OCI-LY1 (cell line): ENCODE data around the gene NOTCH1.

Experiments used
- H2AFZ ChIP-seq: fragments of 200-600 bp; sonication (generic), shearing (Covaris generic); 2 replicates; pipeline ENCODE4 v1.6.0; 2014; ENCODE audit warnings: antibody characterized with exemption, mild to moderate bottlenecking, low read length
- H3F3A ChIP-seq: fragments of 200-600 bp; sonication (generic), shearing (Covaris generic); 2 replicates; pipeline ENCODE4 v1.6.0; 2014; ENCODE audit warnings: mild to moderate bottlenecking, antibody characterized with exemption, low read length, moderate library complexity; ENCODE audit not compliant: insufficient read depth
- H3K27ac ChIP-seq: fragments of 200-600 bp; sonication (generic); 2 replicates; pipeline ENCODE4 v1.5.1; 2014; ENCODE audit warnings: low read length, mixed run types, mild to moderate bottlenecking, low read depth; ENCODE audit not compliant: poor library complexity, severe bottlenecking
- H3K27me3 ChIP-seq: fragments of 200-600 bp; sonication (generic); 2 replicates; pipeline ENCODE4 v1.6.0; 2014; ENCODE audit warnings: antibody characterized with exemption, mild to moderate bottlenecking, low read length, moderate library complexity; ENCODE audit not compliant: insufficient read depth
- H3K36me3 ChIP-seq: fragments of 200-600 bp; sonication (generic); 2 replicates; pipeline ENCODE4 v1.6.1; 2014; ENCODE audit warnings: mild to moderate bottlenecking, antibody characterized with exemption, low read length, moderate library complexity, mixed read lengths; ENCODE audit not compliant: insufficient read depth
- H3K4me1 ChIP-seq: fragments of 200-600 bp; sonication (generic); 2 replicates; pipeline ENCODE4 v1.5.1; 2014; ENCODE audit warnings: mild to moderate bottlenecking, low read length, moderate library complexity; ENCODE audit not compliant: insufficient read depth, severe bottlenecking
- H3K4me2 ChIP-seq: fragments of 200-600 bp; sonication (generic), shearing (Covaris generic); 2 replicates; pipeline ENCODE4 v1.6.1; 2014; ENCODE audit warnings: low read length
- H3K4me3 ChIP-seq: fragments of 200-600 bp; sonication (generic); 2 replicates; pipeline ENCODE4 v1.5.1; 2014; ENCODE audit warnings: low read length, low read depth, mild to moderate bottlenecking, mixed read lengths; ENCODE audit not compliant: poor library complexity, severe bottlenecking
- H3K79me2 ChIP-seq: fragments of 200-600 bp; shearing (Covaris generic); 2 replicates; pipeline ENCODE4 v1.6.1; 2016; ENCODE audit warnings: mixed run types, low read length, mixed read lengths; ENCODE audit not compliant: insufficient read depth
- H3K9ac ChIP-seq: fragments of 200-600 bp; sonication (generic), shearing (Covaris generic); 2 replicates; pipeline ENCODE4 v1.6.1; 2014; ENCODE audit warnings: mild to moderate bottlenecking, low read length, mixed read lengths
- H3K9me2 ChIP-seq: fragments of 200-600 bp; sonication (generic), shearing (Covaris generic); 2 replicates; pipeline ENCODE4 v1.6.1; 2014; ENCODE audit warnings: low read depth, mild to moderate bottlenecking, low read length, mixed read lengths
- H3K9me3 ChIP-seq: fragments of 200-600 bp; shearing (Covaris generic); 2 replicates; pipeline ENCODE4 v1.6.1; 2014; ENCODE audit warnings: low read length, mixed read lengths
- H4K20me1 ChIP-seq: fragments of 200-600 bp; sonication (generic), shearing (Covaris generic); 2 replicates; pipeline ENCODE4 v1.6.0; 2016; ENCODE audit warnings: mild to moderate bottlenecking, low read length; ENCODE audit not compliant: insufficient read depth
- CTCF ChIP-seq: fragments of 200-600 bp; sonication (generic), shearing (Covaris generic); IDR thresholded peaks from 2 replicates; pipeline ENCODE4 v1.5.1; 2017; ENCODE audit warnings: mild to moderate bottlenecking, antibody characterized with exemption, low read length, moderate library complexity, mixed read lengths
- EZH2 ChIP-seq: fragments of 200-600 bp; sonication (generic), shearing (Covaris generic); IDR thresholded peaks from 2 replicates; pipeline ENCODE4 v1.8.0; 2017; ENCODE audit warnings: borderline replicate concordance, mixed run types, mild to moderate bottlenecking, antibody characterized with exemption, low read length, moderate library complexity, mixed read lengths

Gene NOTCH1

GRCh38 chr9:136529516-136530460 is 16.1 kb downstream of the NOTCH1 start:
- Histone ChIP-seq H3K9me3 (no peaks in the 10 kb centered on the region), H3K4me3 (no peak overlapping the region), H3K4me2 (no peak overlapping the region), H3K9me2 (no peaks in the 10 kb centered on the region), H3K9ac (no peak overlapping the region), H4K20me1 (no peaks in the 10 kb centered on the region), H3F3A (no peaks in the 10 kb centered on the region), H2AFZ (no peak overlapping the region), H3K36me3 (no peaks in the 10 kb centered on the region), H3K27me3 (no peaks in the 10 kb centered on the region; the same call in 1 of the 2 replicates), H3K27ac (no peak overlapping the region), H3K4me1 (no peaks in the 10 kb centered on the region), H3K79me2 (no peaks in the 10 kb centered on the region)
- no peak; the same call in 1 of the 2 replicates for TF ChIP-seq CTCF
- TF ChIP-seq EZH2: no peak

GRCh38 chr9:136528716-136529341 is 17.0 kb downstream of the NOTCH1 start:
- H3K79me2 ChIP-seq: no peaks in the 10 kb centered on the region
- H3K4me1 ChIP-seq: no peaks in the 10 kb centered on the region
- H2AFZ ChIP-seq: no peak overlapping the region
- no peak for TF ChIP-seq EZH2
- no peak for TF ChIP-seq CTCF
- H3F3A ChIP-seq: no peaks in the 10 kb centered on the region
- H3K9me2 ChIP-seq: no peaks in the 10 kb centered on the region
- no peaks in the 10 kb centered on the region; the same call in 1 of the 2 replicates for H3K27me3 ChIP-seq
- no peak overlapping the region for H3K4me2 ChIP-seq
- H3K9ac ChIP-seq: no peak overlapping the region
- no peaks in the 10 kb centered on the region for H3K9me3 ChIP-seq
- no peak overlapping the region for H3K27ac ChIP-seq
- H3K36me3 ChIP-seq: no peaks in the 10 kb centered on the region
- H3K4me3 ChIP-seq: no peak overlapping the region
- H4K20me1 ChIP-seq: no peaks in the 10 kb centered on the region

GRCh38 chr9:136527721-136528710 is 17.8 kb downstream of the NOTCH1 start:
- no peak overlapping the region for H3K27ac ChIP-seq
- H3K4me1 ChIP-seq: no peaks in the 10 kb centered on the region
- no peaks in the 10 kb centered on the region for H4K20me1 ChIP-seq
- TF ChIP-seq EZH2 (no peak), CTCF (no peak)
- no peaks in the 10 kb centered on the region for H3K9me3 ChIP-seq
- no peaks in the 10 kb centered on the region for H3K79me2 ChIP-seq
- no peaks in the 10 kb centered on the region for H3K9me2 ChIP-seq
- H3K9ac ChIP-seq: no peak overlapping the region
- H3K27me3 ChIP-seq: no peaks in the 10 kb centered on the region; the same call in 1 of the 2 replicates
- H3K4me3 ChIP-seq: no peak overlapping the region
- H3K4me2 ChIP-seq: no peak overlapping the region
- H2AFZ ChIP-seq: no peak overlapping the region
- H3F3A ChIP-seq: no peaks in the 10 kb centered on the region
- H3K36me3 ChIP-seq: no peaks in the 10 kb centered on the region
